Muscle of leg (tissue), 16 donors: ENCODE data around the gene GXYLT1. TPM values are rescaled to one million over a fixed set of nuclear protein-coding genes. Genes with fewer than 3 reads are reported as not detected.
"Not testable (repeated sequence)": the region's sequence is repeated elsewhere in the genome, so short reads cannot be mapped to it uniquely, and the experiment has no call there.

Experiments used
- DNase-seq: peaks from one replicate; pipeline ENCODE4 v3.0.0; 2013
- H3K27ac ChIP-seq: one replicate; pipeline ENCODE4 v1.5.1; 2013; ENCODE audit warnings: mild to moderate bottlenecking, low read length, control low read depth
- H3K27me3 ChIP-seq: one replicate; pipeline ENCODE4 v1.6.1; 2013; ENCODE audit warnings: low read length; ENCODE audit not compliant: control insufficient read depth, insufficient read depth
- H3K36me3 ChIP-seq: one replicate; pipeline ENCODE4 v1.6.1; 2013; ENCODE audit warnings: low read length; ENCODE audit not compliant: control insufficient read depth, insufficient read depth
- H3K4me1 ChIP-seq: one replicate; pipeline ENCODE4 v1.6.1; 2013; ENCODE audit warnings: low read length; ENCODE audit not compliant: control insufficient read depth, insufficient read depth
- H3K4me3 ChIP-seq: one replicate; pipeline ENCODE4 v1.5.1; 2013; ENCODE audit warnings: low read length, control low read depth
- H3K9me3 ChIP-seq: replicated peaks from 2 replicates; pipeline ENCODE4 v1.6.1; 2013; ENCODE audit warnings: low read depth, low read length; ENCODE audit not compliant: control insufficient read depth
- WGBS: methylation state at CpG from one replicate; pipeline ENCODE4 v1.1.5; 2013; ENCODE audit warnings: missing lambda C conversion rate; ENCODE audit not compliant: insufficient coverage; 5-methylcytosine and 5-hydroxymethylcytosine counted together
- long read RNA-seq, 11 donors: transcript quantifications; one replicate each; lab custom pipeline, GENCODE V29; 2026
- polyA plus RNA-seq, 8 donors: library from polyadenylated mRNA; unstranded; fragments of 120-200 nt; gene quantifications; one replicate each; pipeline versions ENCODE4 v1.2.1 to v1.2.3, GENCODE V29; 2013; ENCODE audit warnings: inconsistent platforms in 1 of 8, low replicate concordance in 1 of 8; ENCODE audit not compliant: insufficient read length in 8 of 8, insufficient read depth in 1 of 8
- total RNA-seq: library from RNA; stranded (reverse); fragments of 120-200 nt; gene quantifications from one replicate; pipeline ENCODE4 v1.2.4, GENCODE V29; 2013

The GXYLT1 gene
- total RNA-seq (12.0 TPM), polyA plus RNA-seq (10 to 100 TPM in 7 of 8 donors, 1 to 10 TPM in 1; 9.4 to 22.0 (median 15.5) TPM)
- long read RNA-seq, donor 1, full-length matches to known transcripts, result 1 of 1 reads
- long read RNA-seq, donor 1, partial matches to known transcripts, result 0 of 1 reads
- long read RNA-seq, donor 1, other reads (novel, unspliced or antisense), result 0 of 1 reads
- long read RNA-seq, donor 2, result 0 reads
- long read RNA-seq, donor 3, partial matches to known transcripts, result 0 of 4 reads
- long read RNA-seq, donor 3, other reads (novel, unspliced or antisense), result 0 of 4 reads
- long read RNA-seq, donor 4, transcript GXYLT1-201 (7 exons, 1,937 nt), result major isoform, 6 of 6 reads
- long read RNA-seq, donor 4, partial matches to known transcripts, result 0 of 6 reads
- long read RNA-seq, donor 4, other reads (novel, unspliced or antisense), result 0 of 6 reads
- long read RNA-seq, donor 5, full-length matches to known transcripts, result 5 of 5 reads
- long read RNA-seq, donor 5, partial matches to known transcripts, result 0 of 5 reads
- long read RNA-seq, donor 5, other reads (novel, unspliced or antisense), result 0 of 5 reads
- long read RNA-seq, donor 6, full-length matches to known transcripts, result 4 of 14 reads
- long read RNA-seq, donor 6, partial matches to known transcripts, result 10 of 14 reads
- long read RNA-seq, donor 6, other reads (novel, unspliced or antisense), result 0 of 14 reads
- long read RNA-seq, donor 7, full-length matches to known transcripts, result 3 of 3 reads
- long read RNA-seq, donor 7, partial matches to known transcripts, result 0 of 3 reads
- long read RNA-seq, donor 7, other reads (novel, unspliced or antisense), result 0 of 3 reads
- long read RNA-seq, donor 8, partial matches to known transcripts, result 0 of 1 reads
- long read RNA-seq, donor 8, other reads (novel, unspliced or antisense), result 0 of 1 reads
- long read RNA-seq, donor 9, partial matches to known transcripts, result 0 of 3 reads
- long read RNA-seq, donor 9, other reads (novel, unspliced or antisense), result 0 of 3 reads
- long read RNA-seq, donor 10, full-length matches to known transcripts, result 4 of 4 reads
- long read RNA-seq, donor 10, partial matches to known transcripts, result 0 of 4 reads
- long read RNA-seq, donor 10, other reads (novel, unspliced or antisense), result 0 of 4 reads
- long read RNA-seq, donor 11, result 0 reads

GRCh38 chr12:42144408-42145196, at the start of gene GXYLT1:
Gene GXYLT1, minus strand, starts transcription at chr12:42144874. Its CDS starts 228 bp downstream, at chr12:42144646.
- DNase-seq, result peak; percentile 97
- Histone ChIP-seq H3K9me3 (no peaks in the 10 kb centered on the region), H3K27me3 (no peaks in the 10 kb centered on the region), H3K36me3 (no peaks in the 10 kb centered on the region), H3K4me3 (peak within 1 kb of the TSS; percentile 66), H3K4me1 (peaks cover 11% of the 10 kb centered on the region), H3K27ac (peak within 1 kb of the TSS; percentile 80)
- WGBS, result under 1% methylated on average over 98 of the region's 106 CpGs

- H3K4me1 ChIP-seq, result no peaks in the 10 kb centered on the region
- H3K27ac ChIP-seq, result no peak overlapping the region
- H3K27me3 ChIP-seq, result no peaks in the 10 kb centered on the region
- WGBS, result 100% methylated on average over 1 of the region's 6 CpGs
- no peak overlapping the region for H3K4me3 ChIP-seq
- H3K9me3 ChIP-seq, result no peaks in the 10 kb centered on the region
- DNase-seq, result no peak
- H3K36me3 ChIP-seq, result peaks cover 11% of the 10 kb centered on the region
Observed at GRCh38 chr12:42192686-42193085, 48.0 kb upstream of the GXYLT1 start.

GRCh38 chr12:42192258-42192657, 47.6 kb upstream of the GXYLT1 start:
- Histone ChIP-seq H3K4me3 (no peak overlapping the region), H3K36me3 (peaks cover 11% of the 10 kb centered on the region), H3K9me3 (no peaks in the 10 kb centered on the region), H3K27me3 (no peaks in the 10 kb centered on the region), H3K4me1 (no peaks in the 10 kb centered on the region), H3K27ac (no peak overlapping the region)
- DNase-seq, result no peak
- no CpG with 5 or more reads among the region's 1 CpG for WGBS

GRCh38 chr12:42190376-42190775, 45.7 kb upstream of the GXYLT1 start:
- H3K36me3 ChIP-seq, result peaks cover 6% of the 10 kb centered on the region
- H3K4me1 ChIP-seq, result no peaks in the 10 kb centered on the region
- H3K4me3 ChIP-seq, result no peak overlapping the region
- no peaks in the 10 kb centered on the region for H3K27me3 ChIP-seq
- H3K9me3 ChIP-seq, result no peaks in the 10 kb centered on the region
- no peak for DNase-seq
- H3K27ac ChIP-seq, result no peak overlapping the region

- H3K4me1 ChIP-seq, H3K27me3 ChIP-seq, H3K36me3 ChIP-seq, H3K27ac ChIP-seq, DNase-seq, H3K4me3 ChIP-seq, H3K9me3 ChIP-seq: not testable (repeated sequence)
- WGBS, result no CpG with 5 or more reads among the region's 3 CpGs
Observed at GRCh38 chr12:42188275-42188674, 43.6 kb upstream of the GXYLT1 start.

GRCh38 chr12:42187799-42188198, 43.1 kb upstream of the GXYLT1 start:
- H3K4me3 ChIP-seq, result no peak overlapping the region
- peaks cover 6% of the 10 kb centered on the region for H3K36me3 ChIP-seq
- no peak for DNase-seq
- WGBS, result 50% methylated on average over 1 of the region's 2 CpGs
- no peaks in the 10 kb centered on the region for H3K4me1 ChIP-seq
- no peaks in the 10 kb centered on the region for H3K27me3 ChIP-seq
- H3K27ac ChIP-seq, result no peak overlapping the region
- no peaks in the 10 kb centered on the region for H3K9me3 ChIP-seq

GRCh38 chr12:42186793-42187192, 42.1 kb upstream of the GXYLT1 start:
- H3K27me3 ChIP-seq, result no peaks in the 10 kb centered on the region
- no peaks in the 10 kb centered on the region for H3K4me1 ChIP-seq
- no peak overlapping the region for H3K4me3 ChIP-seq
- H3K9me3 ChIP-seq, result no peaks in the 10 kb centered on the region
- no peak for DNase-seq
- H3K27ac ChIP-seq, result no peak overlapping the region
- peaks cover 2% of the 10 kb centered on the region for H3K36me3 ChIP-seq
- WGBS, result no CpG with 5 or more reads among the region's 2 CpGs

- Histone ChIP-seq H3K4me1 (no peaks in the 10 kb centered on the region), H3K27ac (no peak overlapping the region), H3K27me3 (no peaks in the 10 kb centered on the region), H3K9me3 (no peaks in the 10 kb centered on the region), H3K36me3 (peaks cover 2% of the 10 kb centered on the region), H3K4me3 (no peak overlapping the region)
- no CpG with 5 or more reads among the region's 2 CpGs for WGBS
- peak; percentile 21 for DNase-seq
Observed at GRCh38 chr12:42182394-42182793, 37.7 kb upstream of the GXYLT1 start.

GRCh38 chr12:42180990-42181596, 36.4 kb upstream of the GXYLT1 start:
- Histone ChIP-seq H3K4me3 (no peak overlapping the region), H3K9me3 (no peaks in the 10 kb centered on the region), H3K36me3 (peaks cover 4% of the 10 kb centered on the region), H3K4me1 (no peaks in the 10 kb centered on the region), H3K27me3 (no peaks in the 10 kb centered on the region), H3K27ac (no peak overlapping the region)
- no peak for DNase-seq
- WGBS, result no CpG with 5 or more reads among the region's 2 CpGs
